ENCODE results near the gene SEZ6L.

SEZ6L gene

GRCh38 chr22:26372890-26373289, 203.6 kb downstream of the SEZ6L start:
- no peak for TF ChIP-seq CTCF (conservative IDR thresholded peaks at IDR 0.05; ENCODE audit: low read length)
- no peak for DNase-seq (ENCODE audit: low read depth)
- H3K4me3 ChIP-seq (ENCODE audit: low read length) = no peak overlapping the region

- DNase-seq (ENCODE audit: low read depth) = no peak
- no peak overlapping the region for H3K4me3 ChIP-seq (ENCODE audit: low read length)
- no peak for TF ChIP-seq CTCF (conservative IDR thresholded peaks at IDR 0.05; ENCODE audit: low read length)
Measured at GRCh38 chr22:26374391-26375026, 205.2 kb downstream of the SEZ6L start.

- no peak for TF ChIP-seq CTCF (conservative IDR thresholded peaks at IDR 0.05; ENCODE audit: low read length)
- DNase-seq (ENCODE audit: low read depth) = no peak
- H3K4me3 ChIP-seq (ENCODE audit: low read length) = no peak overlapping the region
Measured at GRCh38 chr22:26377170-26377830, 208.0 kb downstream of the SEZ6L start.

- no peak overlapping the region for H3K4me3 ChIP-seq (ENCODE audit: low read length)
- no peak for DNase-seq (ENCODE audit: low read depth)
- no peak for TF ChIP-seq CTCF (conservative IDR thresholded peaks at IDR 0.05; ENCODE audit: low read length)
Measured at GRCh38 chr22:26380072-26380830, 211.0 kb downstream of the SEZ6L start.

GRCh38 chr22:26382782-26383181, 213.5 kb downstream of the SEZ6L start:
- no peak overlapping the region for H3K4me3 ChIP-seq (ENCODE audit: low read length)
- TF ChIP-seq CTCF (conservative IDR thresholded peaks at IDR 0.05; ENCODE audit: low read length) = no peak
- DNase-seq (ENCODE audit: low read depth) = no peak

GRCh38 chr22:26383968-26384556, 214.8 kb downstream of the SEZ6L start:
- no peak for DNase-seq (ENCODE audit: low read depth)
- TF ChIP-seq CTCF (conservative IDR thresholded peaks at IDR 0.05; ENCODE audit: low read length) = no peak
- no peak overlapping the region for H3K4me3 ChIP-seq (ENCODE audit: low read length)

Data from AG10803 (cell line).